Measurements from ENCODE around the gene KDR. TPM values are rescaled to one million over a fixed set of nuclear protein-coding genes. Genes with fewer than 3 reads are reported as not detected.

KDR gene
- total and polyA plus RNA-seq, 9 of the 15 experiments (the other 6 are each of a cell fraction or from before 2014, with no cell fraction given): 0.13 TPM; not detected in 8

DNA sequence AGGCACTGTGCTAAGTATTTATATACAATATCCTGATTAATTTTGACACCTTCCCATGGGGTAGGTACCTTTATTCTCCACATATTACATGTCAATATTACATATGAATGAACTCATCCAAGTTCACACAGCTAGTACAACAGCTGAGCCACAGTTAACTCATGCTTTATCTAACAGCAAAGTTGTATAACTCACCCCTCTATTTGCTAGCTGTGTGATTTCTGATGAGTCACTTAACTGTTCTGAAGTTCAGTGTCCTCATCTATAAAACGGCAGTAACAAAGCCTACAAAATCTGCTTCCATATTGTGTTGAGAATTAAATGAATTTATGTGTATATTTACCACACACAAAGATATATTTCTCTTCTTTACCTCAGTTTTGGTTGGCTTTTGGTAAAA is 48.2 kb upstream of the KDR start (continued):
- TF ChIP-seq RBM25 (IDR thresholded peaks at IDR 0.05; ENCODE audit: low read depth, low read length, severe bottlenecking) (peak; percentile 48), NFE2L1 (tag; IDR thresholded peaks at IDR 0.05; ENCODE audit: borderline replicate concordance, low read depth) (peak; percentile 28; the same call in 1 of the 2 replicates), ZFP30 (CRISPR knock-in tag; IDR thresholded peaks at IDR 0.05; ENCODE audit: borderline replicate concordance) (no peak), ZNF165 (CRISPR knock-in tag; IDR thresholded peaks at IDR 0.05; ENCODE audit: borderline replicate concordance) (no peak), MCM3 (IDR thresholded peaks at IDR 0.05) (no peak), SLC30A9 (CRISPR knock-in tag; IDR thresholded peaks at IDR 0.05) (no peak), ZNF134 (CRISPR knock-in tag; conservative IDR thresholded peaks at IDR 0.05) (no peak), POLR2AphosphoS2 (IDR thresholded peaks at IDR 0.05; ENCODE audit: low read length) (no peak), ZBTB26 (CRISPR knock-in tag; IDR thresholded peaks at IDR 0.05) (no peak), RNF219 (CRISPR knock-in tag; IDR thresholded peaks at IDR 0.05) (no peak), TAF7 (tag; IDR thresholded peaks at IDR 0.05) (no peak), PTBP1 (IDR thresholded peaks at IDR 0.05; ENCODE audit: low read depth, low read length) (no peak), CTCFL (IDR thresholded peaks at IDR 0.05; ENCODE audit: borderline replicate concordance, insufficient read depth, low read depth, low read length, poor library complexity, severe bottlenecking) (no peak), ZNF316 (IDR thresholded peaks at IDR 0.05) (peak; percentile 27; the same call in 1 of the 2 replicates), PHB2 (IDR thresholded peaks at IDR 0.05; ENCODE audit: low read depth) (no peak), NR3C1 (CRISPR knock-in tag; IDR thresholded peaks at IDR 0.05) (no peak), KLF16 (IDR thresholded peaks at IDR 0.05) (no peak), SMAD3 (CRISPR knock-in tag; conservative IDR thresholded peaks at IDR 0.05) (no peak), ZNF224 (CRISPR knock-in tag; IDR thresholded peaks at IDR 0.05) (no peak), ZNF311 (CRISPR knock-in tag; IDR thresholded peaks at IDR 0.05) (no peak), SRSF3 (IDR thresholded peaks at IDR 0.05; ENCODE audit: insufficient read depth, low read length) (no peak), DACH1 (IDR thresholded peaks at IDR 0.05; ENCODE audit: partially characterized antibody) (no peak)
- TF ChIP-seq, protein P1, sequence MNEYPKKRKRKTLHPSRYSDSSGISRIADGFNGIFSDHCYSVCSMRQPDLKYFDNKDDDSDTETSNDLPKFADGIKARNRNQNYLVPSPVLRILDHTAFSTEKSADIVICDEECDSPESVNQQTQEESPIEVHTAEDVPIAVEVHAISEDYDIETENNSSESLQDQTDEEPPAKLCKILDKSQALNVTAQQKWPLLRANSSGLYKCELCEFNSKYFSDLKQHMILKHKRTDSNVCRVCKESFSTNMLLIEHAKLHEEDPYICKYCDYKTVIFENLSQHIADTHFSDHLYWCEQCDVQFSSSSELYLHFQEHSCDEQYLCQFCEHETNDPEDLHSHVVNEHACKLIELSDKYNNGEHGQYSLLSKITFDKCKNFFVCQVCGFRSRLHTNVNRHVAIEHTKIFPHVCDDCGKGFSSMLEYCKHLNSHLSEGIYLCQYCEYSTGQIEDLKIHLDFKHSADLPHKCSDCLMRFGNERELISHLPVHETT (CRISPR knock-in tag; conservative IDR thresholded peaks at IDR 0.05 in 1 of 2, IDR thresholded peaks at IDR 0.05 in 1 of 2): no peak
- TF ChIP-seq, protein P2, sequence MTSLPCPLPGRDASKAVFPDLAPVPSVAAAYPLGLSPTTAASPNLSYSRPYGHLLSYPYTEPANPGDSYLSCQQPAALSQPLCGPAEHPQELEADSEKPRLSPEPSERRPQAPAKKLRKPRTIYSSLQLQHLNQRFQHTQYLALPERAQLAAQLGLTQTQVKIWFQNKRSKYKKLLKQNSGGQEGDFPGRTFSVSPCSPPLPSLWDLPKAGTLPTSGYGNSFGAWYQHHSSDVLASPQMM (CRISPR knock-in tag; IDR thresholded peaks at IDR 0.05): no peak
